Measurements from ENCODE around the gene CFAP54.

GRCh38 chr12:96635844-96636243, 146.5 kb downstream of the CFAP54 start:
- no peak for TF ChIP-seq CTCF (conservative IDR thresholded peaks at IDR 0.05 in 1 of 2, IDR thresholded peaks at IDR 0.05 in 1 of 2; ENCODE audit: extremely low read depth in 1 of 2, insufficient read depth in 1 of 2, low read depth in 1 of 2, low read length in 2 of 2)
- no peak for TF ChIP-seq EZH2 (IDR thresholded peaks at IDR 0.05; ENCODE audit: borderline replicate concordance, low read length)

Measured in mammary epithelial cell (primary cell).